H1 (cell line): Measurements from ENCODE around the gene RNF186.

ENCODE experiments used
- CTCF ChIP-seq, 3 experiments: IDR thresholded peaks; 1 replicate in 2 of 3; 2 replicates in 1 of 3; pipeline versions ENCODE4 v1.5.1 to v1.6.1; 2011; ENCODE audit warnings: low read length in 3 of 3, mild to moderate bottlenecking in 3 of 3, inconsistent platforms in 2 of 3, low read depth in 1 of 3, moderate library complexity in 1 of 3; ENCODE audit not compliant: insufficient read depth in 1 of 3; ENCODE audit errors: control extremely low read depth in 1 of 3
- MAFK ChIP-seq: IDR thresholded peaks from 2 replicates; pipeline ENCODE4 v1.6.1; 2012; ENCODE audit warnings: low read depth, mild to moderate bottlenecking, improper control_type of control experiment, low read length
- TAF1 ChIP-seq: IDR thresholded peaks from 2 replicates; pipeline ENCODE4 v1.6.1; 2011; ENCODE audit warnings: mild to moderate bottlenecking, low read depth, low read length
- TAF7 ChIP-seq: optimal IDR thresholded peaks from 2 replicates; pipeline ENCODE3; 2011; ENCODE audit warnings: low read depth, mild to moderate bottlenecking, inconsistent platforms, low read length, moderate library complexity, borderline replicate concordance
- TBP ChIP-seq: IDR thresholded peaks from 2 replicates; pipeline ENCODE4 v1.6.1; 2011; ENCODE audit warnings: low read depth, low read length, improper control_type of control experiment
- TF ChIP-seq, protein P1 (sequence below): IDR thresholded peaks from 2 replicates; pipeline ENCODE4 v1.6.1; 2011; ENCODE audit warnings: low read depth, mild to moderate bottlenecking, low read length; ENCODE audit not compliant: insufficient read depth

- TF ChIP-seq CTCF (IDR thresholded peaks at IDR 0.05; ENCODE audit: control extremely low read depth in 1 of 3, insufficient read depth in 1 of 3, low read depth in 1 of 3, low read length in 3 of 3) (no peak), TAF7 (no peak), MAFK (no peak), TAF1 (no peak), TBP (no peak)
- TF ChIP-seq, protein P1, sequence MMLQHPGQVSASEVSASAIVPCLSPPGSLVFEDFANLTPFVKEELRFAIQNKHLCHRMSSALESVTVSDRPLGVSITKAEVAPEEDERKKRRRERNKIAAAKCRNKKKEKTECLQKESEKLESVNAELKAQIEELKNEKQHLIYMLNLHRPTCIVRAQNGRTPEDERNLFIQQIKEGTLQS: no peak
Measured at GRCh38 chr1:19824541-19824940, 9.5 kb upstream of the RNF186 start.
